MM.1S (cell line): ENCODE measurements around the gene SMAGP.

Experiments
- EZH2 ChIP-seq: fragments of 300-600 bp; sonication (generic); optimal IDR thresholded peaks from 2 replicates; pipeline ENCODE3; 2017; ENCODE audit warnings: low read depth, mild to moderate bottlenecking, antibody characterized with exemption, low read length, mixed read lengths
- EZH2phosphoT487 ChIP-seq: fragments of 300-600 bp; sonication (generic); IDR thresholded peaks from 2 replicates; pipeline ENCODE4 v1.6.1; 2018; ENCODE audit warnings: antibody characterized with exemption, low read length
- TF ChIP-seq, protein P1 (sequence below): fragments of 300-600 bp; sonication (generic); IDR thresholded peaks from 2 replicates; pipeline ENCODE4 v1.5.1; 2016; ENCODE audit warnings: antibody characterized with exemption, low read length, mixed read lengths

GRCh38 chr12:51254536-51254935 is 15.7 kb downstream of the SMAGP start:
- TF ChIP-seq, protein P1, sequence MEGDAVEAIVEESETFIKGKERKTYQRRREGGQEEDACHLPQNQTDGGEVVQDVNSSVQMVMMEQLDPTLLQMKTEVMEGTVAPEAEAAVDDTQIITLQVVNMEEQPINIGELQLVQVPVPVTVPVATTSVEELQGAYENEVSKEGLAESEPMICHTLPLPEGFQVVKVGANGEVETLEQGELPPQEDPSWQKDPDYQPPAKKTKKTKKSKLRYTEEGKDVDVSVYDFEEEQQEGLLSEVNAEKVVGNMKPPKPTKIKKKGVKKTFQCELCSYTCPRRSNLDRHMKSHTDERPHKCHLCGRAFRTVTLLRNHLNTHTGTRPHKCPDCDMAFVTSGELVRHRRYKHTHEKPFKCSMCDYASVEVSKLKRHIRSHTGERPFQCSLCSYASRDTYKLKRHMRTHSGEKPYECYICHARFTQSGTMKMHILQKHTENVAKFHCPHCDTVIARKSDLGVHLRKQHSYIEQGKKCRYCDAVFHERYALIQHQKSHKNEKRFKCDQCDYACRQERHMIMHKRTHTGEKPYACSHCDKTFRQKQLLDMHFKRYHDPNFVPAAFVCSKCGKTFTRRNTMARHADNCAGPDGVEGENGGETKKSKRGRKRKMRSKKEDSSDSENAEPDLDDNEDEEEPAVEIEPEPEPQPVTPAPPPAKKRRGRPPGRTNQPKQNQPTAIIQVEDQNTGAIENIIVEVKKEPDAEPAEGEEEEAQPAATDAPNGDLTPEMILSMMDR, result no peak
- TF ChIP-seq EZH2, result no peak
- TF ChIP-seq EZH2phosphoT487, result no peak
